ENCODE data around the gene RPLP1. TPM values are rescaled to one million over a fixed set of nuclear protein-coding genes. Genes with fewer than 3 reads are reported as not detected.

Gene RPLP1
- total and polyA plus RNA-seq, 9 of the 15 experiments (the other 6 are each of a cell fraction or from before 2014, with no cell fraction given), result 76.3 to 3,053 (median 847) TPM

DNA sequence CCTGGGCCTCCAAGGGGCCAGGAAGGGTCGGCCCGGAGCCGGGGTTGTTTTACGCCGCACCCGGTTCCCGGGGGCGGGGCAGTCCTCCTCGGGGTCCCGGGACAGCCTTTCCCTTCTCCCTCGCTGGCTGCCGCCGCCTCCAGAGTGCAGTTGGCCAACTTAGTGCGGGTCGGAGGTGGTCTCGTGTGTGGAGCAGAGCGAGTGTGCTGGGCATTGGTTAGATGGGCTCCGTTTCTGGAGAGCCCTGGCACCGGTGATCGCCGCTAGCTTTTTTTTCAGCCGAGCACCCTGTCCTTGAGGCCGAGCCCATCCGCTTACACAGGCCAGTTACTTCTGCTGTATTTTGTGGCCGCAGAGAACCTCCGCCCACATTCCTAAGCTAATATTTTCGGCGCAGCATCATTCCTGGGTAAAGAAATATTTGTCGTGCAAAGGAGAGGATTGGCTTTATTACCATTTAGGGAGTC, 37.9 kb upstream of the RPLP1 start (continued):
- TF ChIP-seq GABPA (tag; conservative IDR thresholded peaks at IDR 0.05; ENCODE audit: low read depth) (no peak), FOXM1 (IDR thresholded peaks at IDR 0.05; ENCODE audit: low read depth) (peak; percentile 12; the same call in 1 of the 2 replicates), FOXM1 (CRISPR knock-in tag; IDR thresholded peaks at IDR 0.05; ENCODE audit: low read depth) (no peak), ZNF282 (CRISPR knock-in tag; IDR thresholded peaks at IDR 0.05) (0 out of 2 replicates have a peak, but pooled peaks have one; percentile 49), CEBPB (tag; IDR thresholded peaks at IDR 0.05) (no peak), GTF2E2 (tag; IDR thresholded peaks at IDR 0.05) (no peak), TGIF2 (CRISPR knock-in tag; IDR thresholded peaks at IDR 0.05) (no peak)
- TF ChIP-seq, protein P1, sequence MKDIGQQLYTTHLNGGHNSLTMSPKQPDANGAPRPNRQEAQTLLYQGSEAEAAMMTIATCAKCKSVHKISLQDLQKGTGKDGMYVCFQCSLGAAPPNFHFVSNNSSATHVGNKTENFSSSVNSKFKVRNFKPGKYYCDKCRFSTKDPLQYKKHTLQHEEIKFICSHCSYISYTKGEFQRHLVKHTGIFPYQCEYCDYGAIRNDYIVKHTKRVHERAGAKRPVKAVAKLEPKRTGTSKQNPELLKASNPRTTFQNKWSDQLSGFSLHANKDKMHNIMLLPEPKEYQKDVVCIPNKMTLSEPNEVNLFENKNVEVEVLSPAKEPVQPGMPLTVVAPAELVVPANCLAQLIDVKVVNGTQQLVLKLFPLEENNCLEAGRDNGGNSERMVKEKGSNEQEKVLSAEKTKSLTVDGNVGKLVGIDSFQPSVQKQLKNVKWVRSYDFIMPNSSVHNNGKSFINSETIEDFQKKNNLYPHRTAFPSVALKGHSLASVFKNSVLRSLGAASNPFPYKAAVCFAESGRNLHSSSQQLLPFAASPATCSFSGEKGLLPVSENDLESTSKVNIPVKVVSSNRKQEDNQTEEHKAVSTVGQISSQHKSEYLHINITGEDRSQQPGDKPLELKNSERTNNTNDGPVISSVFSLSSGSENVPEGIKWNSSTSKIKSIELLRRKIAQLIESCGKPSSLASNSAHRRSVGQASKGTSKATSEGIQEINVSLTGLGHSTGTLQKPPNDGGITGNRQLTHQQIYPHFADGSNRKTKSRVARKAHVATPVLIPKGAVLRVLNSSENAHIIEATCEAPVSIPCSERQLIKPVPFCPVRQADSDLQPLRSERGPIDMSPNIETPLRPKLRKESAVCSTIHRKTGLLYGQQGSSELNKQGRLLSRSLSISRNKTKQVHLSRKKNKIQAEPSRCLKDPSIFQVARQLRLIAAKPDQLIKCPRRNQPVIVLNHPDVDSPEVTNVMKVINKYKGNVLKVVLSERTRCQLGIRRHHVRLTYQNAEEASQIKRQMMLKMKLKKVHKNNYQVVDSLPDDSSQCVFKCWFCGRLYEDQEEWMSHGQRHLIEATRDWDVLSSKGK (CRISPR knock-in tag; IDR thresholded peaks at IDR 0.05), result no peak
- TF ChIP-seq, protein P2, sequence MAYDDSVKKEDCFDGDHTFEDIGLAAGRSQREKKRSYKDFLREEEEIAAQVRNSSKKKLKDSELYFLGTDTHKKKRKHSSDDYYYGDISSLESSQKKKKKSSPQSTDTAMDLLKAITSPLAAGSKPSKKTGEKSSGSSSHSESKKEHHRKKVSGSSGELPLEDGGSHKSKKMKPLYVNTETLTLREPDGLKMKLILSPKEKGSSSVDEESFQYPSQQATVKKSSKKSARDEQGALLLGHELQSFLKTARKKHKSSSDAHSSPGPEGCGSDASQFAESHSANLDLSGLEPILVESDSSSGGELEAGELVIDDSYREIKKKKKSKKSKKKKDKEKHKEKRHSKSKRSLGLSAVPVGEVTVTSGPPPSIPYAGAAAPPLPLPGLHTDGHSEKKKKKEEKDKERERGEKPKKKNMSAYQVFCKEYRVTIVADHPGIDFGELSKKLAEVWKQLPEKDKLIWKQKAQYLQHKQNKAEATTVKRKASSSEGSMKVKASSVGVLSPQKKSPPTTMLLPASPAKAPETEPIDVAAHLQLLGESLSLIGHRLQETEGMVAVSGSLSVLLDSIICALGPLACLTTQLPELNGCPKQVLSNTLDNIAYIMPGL (CRISPR knock-in tag; IDR thresholded peaks at IDR 0.05), result 0 out of 2 replicates have a peak, but pooled peaks have one; percentile 19
- TF ChIP-seq, protein P3, sequence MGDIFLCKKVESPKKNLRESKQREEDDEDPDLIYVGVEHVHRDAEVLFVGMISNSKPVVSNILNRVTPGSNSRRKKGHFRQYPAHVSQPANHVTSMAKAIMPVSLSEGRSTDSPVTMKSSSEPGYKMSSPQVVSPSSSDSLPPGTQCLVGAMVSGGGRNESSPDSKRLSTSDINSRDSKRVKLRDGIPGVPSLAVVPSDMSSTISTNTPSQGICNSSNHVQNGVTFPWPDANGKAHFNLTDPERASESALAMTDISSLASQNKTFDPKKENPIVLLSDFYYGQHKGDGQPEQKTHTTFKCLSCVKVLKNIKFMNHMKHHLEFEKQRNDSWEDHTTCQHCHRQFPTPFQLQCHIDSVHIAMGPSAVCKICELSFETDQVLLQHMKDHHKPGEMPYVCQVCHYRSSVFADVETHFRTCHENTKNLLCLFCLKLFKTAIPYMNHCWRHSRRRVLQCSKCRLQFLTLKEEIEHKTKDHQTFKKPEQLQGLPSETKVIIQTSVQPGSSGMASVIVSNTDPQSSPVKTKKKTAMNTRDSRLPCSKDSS (IDR thresholded peaks at IDR 0.05; ENCODE audit: low read depth, partially characterized antibody), result no peak

All from K562 (cell line).